Testis (tissue), 3 donors: ENCODE measurements around the gene KLF13. TPM values are rescaled to one million over a fixed set of nuclear protein-coding genes. Genes with fewer than 3 reads are reported as not detected.

Experiments
- DNase-seq: peaks from one replicate; pipeline ENCODE4 v3.0.0-alpha.2; 2019
- H3K27ac ChIP-seq, 2 donors: fragments of 200-600 bp; sonication (generic); one replicate each; pipeline ENCODE4 v1.5.1; 2019
- H3K27me3 ChIP-seq: fragments of 200-600 bp; sonication (generic); one replicate; pipeline ENCODE4 v1.5.1; 2019
- H3K36me3 ChIP-seq: fragments of 200-600 bp; sonication (generic); one replicate; pipeline ENCODE4 v1.5.1; 2017; ENCODE audit warnings: low read depth; ENCODE audit errors: missing control alignments
- H3K4me1 ChIP-seq: fragments of 200-600 bp; sonication (generic); one replicate; pipeline ENCODE4 v1.5.1; 2019
- H3K4me3 ChIP-seq, 2 donors: fragments of 200-600 bp; sonication (generic); one replicate each; pipeline ENCODE4 v1.5.1; 2017 to 2019
- H3K9me3 ChIP-seq: fragments of 200-600 bp; sonication (generic); one replicate; pipeline ENCODE4 v1.5.1; 2017
- CTCF ChIP-seq, 3 experiments: fragments of 450-650 bp in 2 of 3; fragments of 200-600 bp in 1 of 3; sonication (generic) in 1 of 3; IDR thresholded peaks; one replicate each; pipeline ENCODE4 v1.5.1; 2016 to 2019; ENCODE audit warnings: antibody characterized with exemption in 3 of 3, mild to moderate bottlenecking in 2 of 3, moderate library complexity in 1 of 3
- POLR2A ChIP-seq: fragments of 450-650 bp; IDR thresholded peaks from one replicate; pipeline ENCODE4 v1.6.1; 2017; ENCODE audit warnings: antibody characterized with exemption, mild to moderate bottlenecking, moderate library complexity
- WGBS, 2 donors: methylation state at CpG; one replicate each; pipeline ENCODE4 v1.1.5; 2018; 5-methylcytosine and 5-hydroxymethylcytosine counted together
- intact Hi-C: fragments of 100-400 bp; cut with DNase I; formaldehyde crosslinking; loops from one replicate; pipeline ENCODE4 v1.15.1; 2023; ENCODE audit warnings: low total_unique reads
- polyA plus RNA-seq: library from polyadenylated mRNA; stranded (reverse); fragments of 350-450 nt; fragmentation: Illumina TruSeq; extraction: RNeasy Lipid Tissue Mini Kit (QIAGEN cat#74804); gene quantifications from one replicate; pipeline ENCODE4 v1.2.3, GENCODE V29; 2014; ENCODE audit warnings: low read depth, low replicate concordance; ENCODE audit not compliant: insufficient read depth
- total RNA-seq, 2 donors: library from RNA; depleted of rRNA; stranded (reverse); fragments of >200 nt; gene quantifications; one replicate each; pipeline ENCODE4 v1.2.3, GENCODE V29; 2016

Gene KLF13
- total and polyA plus RNA-seq, 3 donors from 2014 or later, result 41.9 to 61.7 (median 45.7) TPM

DNA sequence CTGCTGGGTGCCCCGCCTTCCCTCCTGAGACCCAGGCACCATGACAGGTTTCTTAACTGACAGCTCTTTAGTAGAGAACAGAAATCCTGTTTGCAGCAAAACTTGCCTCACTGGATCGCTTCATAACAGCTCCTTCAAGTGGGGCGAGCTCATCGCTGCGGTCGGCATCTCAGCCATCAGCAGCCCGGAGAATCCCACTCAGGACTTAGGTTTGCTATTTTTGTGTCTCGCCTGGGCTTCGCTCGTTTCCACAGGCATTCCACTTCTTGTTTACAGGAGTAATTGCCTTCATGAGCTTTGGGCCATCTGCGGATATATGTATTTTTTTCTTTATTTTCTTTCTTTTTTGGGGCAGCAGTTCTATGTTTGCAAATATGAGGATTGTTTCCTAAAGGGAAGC is 15.7 kb downstream of the KLF13 start:
- no peaks in the 10 kb centered on the region for H3K36me3 ChIP-seq
- intact Hi-C loops, result no loop called here
- H3K4me3 ChIP-seq, result no peak overlapping the region
- peaks cover 86% of the 10 kb centered on the region for H3K4me1 ChIP-seq
- DNase-seq, result no peak
- no peak overlapping the region for H3K27ac ChIP-seq
- TF ChIP-seq CTCF (IDR thresholded peaks at IDR 0.05) (no peak), POLR2A (no peak)
- 80 to 90% methylated on average over 11 of the region's 11 CpGs for WGBS, 2 donors
- no peaks in the 10 kb centered on the region for H3K9me3 ChIP-seq
- H3K27me3 ChIP-seq, result no peaks in the 10 kb centered on the region

- H3K4me3 ChIP-seq, result no peak overlapping the region
- no peak for DNase-seq
- no peak overlapping the region for H3K27ac ChIP-seq
- WGBS, 2 donors, result 71 to 80% methylated on average over 9 to 22 of the region's 22 CpGs
- H3K4me1 ChIP-seq, result peaks cover 83% of the 10 kb centered on the region
- intact Hi-C loops, result no loop called here
- no peaks in the 10 kb centered on the region for H3K27me3 ChIP-seq
- no peaks in the 10 kb centered on the region for H3K9me3 ChIP-seq
- H3K36me3 ChIP-seq, result no peaks in the 10 kb centered on the region
- no peak for TF ChIP-seq CTCF (IDR thresholded peaks at IDR 0.05)
- no peak for TF ChIP-seq POLR2A
Observed at GRCh38 chr15:31342781-31343626, 16.4 kb downstream of the KLF13 start.

- Histone ChIP-seq H3K4me1 (peaks cover 75% of the 10 kb centered on the region), H3K4me3 (no peak overlapping the region), H3K27ac (peak overlapping the region in 1 of 2 donors; percentile 6), H3K27me3 (no peaks in the 10 kb centered on the region), H3K36me3 (no peaks in the 10 kb centered on the region), H3K9me3 (no peaks in the 10 kb centered on the region)
- intact Hi-C loops, result no loop called here
- WGBS, 2 donors, result 62 to 73% methylated on average over 3 to 5 of the region's 5 CpGs
- TF ChIP-seq POLR2A (no peak), CTCF (IDR thresholded peaks at IDR 0.05) (no peak)
- DNase-seq, result no peak
Observed at GRCh38 chr15:31343831-31344230, 17.2 kb downstream of the KLF13 start.

- Histone ChIP-seq H3K36me3 (no peaks in the 10 kb centered on the region), H3K9me3 (no peaks in the 10 kb centered on the region), H3K27me3 (no peaks in the 10 kb centered on the region), H3K27ac (peak overlapping the region; percentile 39 to 66), H3K4me1 (peaks cover 74% of the 10 kb centered on the region), H3K4me3 (no peak overlapping the region)
- no peak for DNase-seq
- intact Hi-C loops, result no loop called here
- 53 to 85% methylated on average over 3 to 4 of the region's 4 CpGs for WGBS, 2 donors
- no peak for TF ChIP-seq CTCF (IDR thresholded peaks at IDR 0.05)
- TF ChIP-seq POLR2A, result no peak
Observed at GRCh38 chr15:31344266-31344665, 17.6 kb downstream of the KLF13 start.
